Measurements from ENCODE around the gene GNG7.
"Not testable (repeated sequence)": the region's sequence is repeated elsewhere in the genome, so short reads cannot be mapped to it uniquely, and the experiment has no call there.

The GNG7 gene

GRCh38 chr19:2477732-2478191 lies 224.7 kb downstream of the GNG7 start:
- peak; percentile 39 for DNase-seq

DNA sequence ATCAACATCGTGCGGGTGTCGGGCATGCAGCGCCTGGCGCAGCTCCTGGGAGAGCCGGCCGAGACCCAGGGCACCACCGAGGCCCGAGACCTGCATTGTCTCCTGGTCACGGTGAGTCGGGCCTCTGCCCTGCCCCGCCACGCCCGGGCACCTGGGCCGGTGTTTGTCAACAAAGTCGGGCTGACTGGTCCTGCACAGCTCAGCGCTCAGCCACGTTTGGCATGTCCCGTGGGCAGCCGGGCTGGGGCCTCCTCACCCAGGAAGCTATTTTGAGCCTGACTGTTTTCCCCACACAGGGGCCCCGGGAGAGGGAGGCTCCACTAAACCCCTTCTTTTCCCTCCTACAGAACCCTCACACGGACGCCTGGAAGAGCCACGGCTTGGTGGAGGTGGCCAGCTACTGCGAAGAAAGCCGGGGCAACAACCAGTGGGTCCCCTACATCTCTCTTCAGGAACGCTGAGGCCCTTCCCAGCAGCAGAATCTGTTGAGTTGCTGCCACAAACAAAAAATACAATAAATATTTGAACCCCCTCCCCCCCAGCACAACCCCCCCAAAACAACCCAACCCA lies 225.3 kb downstream of the GNG7 start:
- no peak for DNase-seq

GRCh38 chr19:2476451-2477140 lies 225.9 kb downstream of the GNG7 start:
- DNase-seq = peak; percentile 66

GRCh38 chr19:2475702-2476450 lies 226.6 kb downstream of the GNG7 start, which contains the start of gene GADD45B:
Gene GADD45B (plus strand): TSS chr19:2476127. CDS start chr19:2476359, 232 bp downstream.
- DNase-seq = peak; percentile 98

GRCh38 chr19:2475018-2475701 lies 227.3 kb downstream of the GNG7 start:
- DNase-seq = peak; percentile 58

GRCh38 chr19:2474232-2475017 lies 228.1 kb downstream of the GNG7 start:
- DNase-seq = peak; percentile 88

DNA sequence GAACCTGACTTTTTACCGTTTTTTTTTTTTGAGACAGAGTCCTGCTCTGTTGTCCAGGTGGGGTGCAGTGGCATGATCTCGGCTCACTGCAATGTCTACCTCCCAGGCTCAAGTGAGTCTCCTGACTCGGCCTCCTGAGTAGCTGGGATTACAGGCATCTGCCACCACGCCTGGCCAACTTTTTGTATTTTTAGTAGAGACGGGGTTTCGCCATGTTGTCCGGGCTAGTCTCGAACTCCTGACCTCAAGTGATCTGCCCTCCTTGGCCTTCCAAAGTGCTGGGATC lies 232.6 kb downstream of the GNG7 start:
- not testable (repeated sequence) for DNase-seq

DNA sequence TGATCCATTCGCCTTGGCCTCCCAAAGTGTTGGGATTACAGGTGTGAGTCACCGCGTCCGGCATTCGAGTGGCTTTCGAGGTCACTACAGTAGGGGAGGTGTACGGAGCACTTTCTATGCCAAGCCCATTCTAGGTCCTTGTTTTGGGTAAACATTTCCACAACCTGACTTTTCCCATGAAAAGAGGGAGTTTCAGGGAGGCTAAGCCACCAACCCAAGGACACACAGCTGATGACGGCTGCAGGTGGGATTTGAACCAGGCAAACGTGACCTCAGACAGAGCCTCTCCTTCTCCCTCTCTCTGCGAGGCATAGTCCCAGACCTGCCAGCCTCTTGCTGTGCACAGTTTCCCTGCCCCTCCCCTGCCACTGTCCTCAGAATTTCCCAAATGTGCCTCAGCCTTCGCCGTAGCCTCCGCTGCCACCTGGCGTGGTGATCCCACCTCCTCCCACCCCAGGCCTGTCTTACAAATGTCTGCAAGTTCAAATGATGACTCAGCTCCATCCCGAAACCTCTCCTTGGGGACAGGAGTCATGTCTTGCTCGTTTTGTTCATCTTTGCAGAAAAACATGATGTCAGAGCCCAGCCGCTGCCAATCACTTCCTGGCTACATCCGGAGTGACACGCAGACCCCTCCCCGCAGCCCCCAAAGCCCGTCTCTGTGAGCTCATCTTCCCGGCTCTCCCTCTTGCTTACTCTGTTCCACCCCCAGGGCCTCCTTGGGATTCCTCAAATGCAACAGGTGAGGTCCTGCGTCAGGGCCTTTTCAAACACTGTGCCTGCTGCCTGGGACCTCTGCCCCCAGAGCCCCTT lies 233.2 kb downstream of the GNG7 start:
- no peak for DNase-seq

DNA sequence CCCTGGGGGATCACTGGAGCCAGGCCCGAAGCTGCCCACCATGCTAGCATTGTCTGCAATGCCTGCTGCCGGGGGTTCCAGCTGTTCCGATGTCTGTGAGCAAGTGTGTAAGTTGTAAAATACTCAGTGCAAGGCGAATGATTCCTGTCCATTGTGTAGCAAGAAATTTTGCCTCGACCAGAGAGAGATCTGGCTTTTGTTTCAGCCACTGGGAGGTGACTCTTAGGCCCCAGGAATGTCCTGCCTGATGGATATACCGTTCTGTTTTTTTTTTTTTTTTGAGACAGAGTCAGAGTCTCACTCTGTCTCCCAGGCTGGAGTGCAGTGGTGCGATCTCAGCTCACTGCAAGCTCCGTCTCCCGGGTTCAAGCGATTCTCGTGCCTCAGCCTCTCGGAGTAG lies 233.9 kb downstream of the GNG7 start:
- DNase-seq = no peak

- no peak for DNase-seq
Observed at GRCh38 chr19:2464389-2464788, 238.1 kb downstream of the GNG7 start.

DNA sequence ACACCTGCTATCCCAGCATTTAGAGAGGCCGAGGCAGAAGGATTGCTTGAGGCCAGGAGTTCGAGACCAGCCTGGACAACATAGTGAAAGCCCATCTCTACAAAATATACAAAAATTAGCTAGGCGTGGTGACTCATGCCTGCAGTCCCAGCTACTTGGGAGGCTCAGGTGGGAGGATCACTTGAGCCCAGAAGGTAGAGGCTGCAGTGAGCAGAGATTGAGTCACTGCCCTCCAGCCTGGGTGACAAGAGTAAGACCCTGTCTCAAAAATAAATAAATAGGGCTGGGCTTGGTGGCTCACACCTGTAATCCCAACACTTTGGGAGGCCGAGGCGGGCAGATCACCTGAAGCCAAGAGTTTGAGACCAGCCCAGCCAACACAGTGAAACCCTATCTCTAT lies 238.8 kb downstream of the GNG7 start:
- not testable (repeated sequence) for DNase-seq

- DNase-seq = no peak
Observed at GRCh38 chr19:2462635-2463421, 239.7 kb downstream of the GNG7 start.

DNA sequence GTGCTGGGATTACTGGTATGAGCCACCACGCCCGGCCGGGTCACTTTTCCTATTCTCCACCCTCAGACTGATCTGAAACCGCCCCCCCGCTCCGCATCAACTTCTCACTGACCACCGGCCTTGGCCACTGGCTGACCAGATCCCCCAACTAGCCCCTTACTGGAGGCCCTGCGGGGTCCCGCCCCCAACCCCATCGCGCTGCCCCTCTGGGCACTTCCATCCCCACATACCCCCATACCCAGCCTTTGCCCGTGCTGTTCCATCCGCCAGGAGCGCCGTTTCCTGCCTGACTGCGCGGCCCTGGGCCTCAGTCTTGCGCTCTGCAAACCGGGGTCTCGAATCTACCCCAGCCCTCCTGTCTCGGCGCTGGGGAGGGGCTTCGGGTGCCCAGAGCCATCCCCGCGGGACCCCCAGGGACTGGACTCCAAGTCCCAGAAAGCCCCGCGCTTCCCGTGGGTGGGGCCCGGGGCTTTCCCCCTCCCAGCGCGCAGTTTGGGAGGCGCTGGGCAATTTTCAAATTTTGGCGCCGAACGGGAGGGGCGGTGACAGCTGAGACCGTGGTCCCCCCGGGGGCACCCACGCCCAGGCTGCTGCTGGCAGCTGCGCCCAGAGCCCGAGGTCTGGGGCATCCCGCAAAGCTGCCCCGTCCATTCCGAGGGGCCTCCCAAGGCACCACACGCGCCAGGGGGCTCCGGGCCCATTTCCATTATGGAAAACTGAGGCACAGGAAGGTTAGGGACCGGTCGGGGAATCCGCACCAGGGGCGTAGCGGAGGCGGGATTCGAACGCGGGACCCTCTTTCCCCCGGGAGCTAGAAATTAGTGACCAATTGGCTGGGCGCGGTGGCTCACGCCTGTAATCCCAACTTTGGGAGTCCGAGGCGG lies 240.5 kb downstream of the GNG7 start:
- DNase-seq = peak; percentile 65

Measured in CD4-positive, alpha-beta T cell treated with Interleukin-10 for 1 hour (primary cell).